ENCODE results near the gene SELENOW. TPM values are rescaled to one million over a fixed set of nuclear protein-coding genes. Genes with fewer than 3 reads are reported as not detected.
"Not testable (repeated sequence)": the region's sequence is repeated elsewhere in the genome, so short reads cannot be mapped to it uniquely, and the experiment has no call there.

The SELENOW gene
- total RNA-seq, 2 experiments from 2014 or later = 71.6 TPM

DNA sequence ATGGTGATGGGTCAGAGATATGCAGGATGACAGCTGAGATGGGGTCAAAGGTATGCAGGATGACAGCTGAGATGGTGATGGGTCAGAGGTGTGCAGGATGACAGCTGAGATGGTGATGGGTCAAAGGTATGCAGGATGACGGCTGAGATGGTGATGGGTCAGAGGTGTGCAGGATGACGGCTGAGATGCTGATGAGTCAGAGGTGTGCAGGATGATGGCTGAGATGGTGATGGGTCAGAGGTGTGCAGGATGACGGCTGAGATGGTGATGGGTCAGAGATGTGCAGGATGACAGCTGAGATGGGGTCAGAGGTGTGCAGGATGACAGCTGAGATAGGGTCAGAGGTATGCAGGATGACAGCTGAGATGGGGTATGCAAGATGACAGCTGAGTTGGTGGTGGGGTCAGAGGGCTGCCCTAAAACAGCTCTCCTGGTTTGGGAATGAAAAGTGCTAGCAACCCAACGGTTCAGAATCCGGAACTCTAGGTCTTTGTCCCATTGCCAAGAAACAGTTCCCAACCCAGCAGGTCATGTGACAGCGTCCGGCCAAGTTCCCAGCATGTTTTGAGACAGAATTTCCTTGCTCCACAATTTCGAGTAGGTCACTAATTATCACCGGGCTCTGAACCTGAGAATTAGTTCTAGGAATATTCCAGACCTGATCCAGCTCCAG lies 3.2 kb downstream of the SELENOW start:
- Mint-ChIP-seq H3K4me1 (ENCODE audit: low read depth) (peaks cover 29% of the 10 kb centered on the region), H3K27me3 (no peaks in the 10 kb centered on the region), H3K4me3 (peak overlapping the region; percentile 30), H3K36me3 (ENCODE audit: low read depth) (peaks cover 50% of the 10 kb centered on the region), H3K27ac (peak overlapping the region; percentile 51), H3K9me3 (no peaks in the 10 kb centered on the region)
- POLR2A ChIA-PET = no interaction called here
- CTCF ChIA-PET = interaction anchor here (0.6 kb wide), 1 partner anchor 758 kb away, joined by 3 read pairs; no protein-coding TSS in a partner anchor
- Histone ChIP-seq H3K4me1 (ENCODE audit: insufficient read depth, low read length) (peaks cover 34% of the 10 kb centered on the region), H3K4me3 (ENCODE audit: low read length) (no peak overlapping the region), H3K27me3 (ENCODE audit: control insufficient read depth in 1 of 2, insufficient read depth in 2 of 2, low read length in 2 of 2) (no peaks in the 10 kb centered on the region), H3K9me3 (ENCODE audit: control insufficient read depth in 1 of 2, insufficient read depth in 1 of 2, low read length in 2 of 2) (no peaks in the 10 kb centered on the region), H3K36me3 (ENCODE audit: insufficient read depth, low read length) (peaks cover 25% of the 10 kb centered on the region), H3K27ac (ENCODE audit: low read depth in 1 of 2, low read length in 2 of 2) (no peak overlapping the region)
- ATAC-seq (ENCODE audit: poor library complexity) (no peak), DNase-seq (no peak)
- intact Hi-C loops (cut with DNase I, micrococcal nuclease) = no loop called here
- TF ChIP-seq, protein P1, sequence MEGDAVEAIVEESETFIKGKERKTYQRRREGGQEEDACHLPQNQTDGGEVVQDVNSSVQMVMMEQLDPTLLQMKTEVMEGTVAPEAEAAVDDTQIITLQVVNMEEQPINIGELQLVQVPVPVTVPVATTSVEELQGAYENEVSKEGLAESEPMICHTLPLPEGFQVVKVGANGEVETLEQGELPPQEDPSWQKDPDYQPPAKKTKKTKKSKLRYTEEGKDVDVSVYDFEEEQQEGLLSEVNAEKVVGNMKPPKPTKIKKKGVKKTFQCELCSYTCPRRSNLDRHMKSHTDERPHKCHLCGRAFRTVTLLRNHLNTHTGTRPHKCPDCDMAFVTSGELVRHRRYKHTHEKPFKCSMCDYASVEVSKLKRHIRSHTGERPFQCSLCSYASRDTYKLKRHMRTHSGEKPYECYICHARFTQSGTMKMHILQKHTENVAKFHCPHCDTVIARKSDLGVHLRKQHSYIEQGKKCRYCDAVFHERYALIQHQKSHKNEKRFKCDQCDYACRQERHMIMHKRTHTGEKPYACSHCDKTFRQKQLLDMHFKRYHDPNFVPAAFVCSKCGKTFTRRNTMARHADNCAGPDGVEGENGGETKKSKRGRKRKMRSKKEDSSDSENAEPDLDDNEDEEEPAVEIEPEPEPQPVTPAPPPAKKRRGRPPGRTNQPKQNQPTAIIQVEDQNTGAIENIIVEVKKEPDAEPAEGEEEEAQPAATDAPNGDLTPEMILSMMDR (IDR thresholded peaks at IDR 0.05) = no peak

DNA sequence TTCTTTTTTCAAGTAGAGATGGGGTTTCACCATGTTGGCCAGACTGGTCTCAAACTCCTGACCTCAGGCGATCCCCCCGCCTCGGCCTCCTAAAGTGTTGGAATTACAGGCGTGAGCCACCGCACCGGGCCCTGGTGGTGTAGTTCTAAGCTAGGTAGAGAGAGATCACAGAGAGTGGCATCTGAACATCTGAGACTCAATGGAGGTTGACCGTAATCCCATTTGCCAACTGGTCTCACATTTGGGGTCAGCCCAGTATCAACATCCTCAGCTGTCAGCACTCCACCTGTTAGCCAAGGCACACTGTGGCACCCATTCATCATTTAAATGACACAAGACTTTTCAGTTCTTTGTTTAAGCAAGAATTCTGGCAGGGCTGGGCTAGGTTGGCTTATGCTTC lies 8.1 kb downstream of the SELENOW start:
- TF ChIP-seq, protein P1 (IDR thresholded peaks at IDR 0.05) = no peak
- no peak overlapping the region for H3K4me3 ChIP-seq (ENCODE audit: low read length)
- ChIA-PET CTCF (no interaction called here), POLR2A (no interaction called here)
- intact Hi-C loops (cut with DNase I, micrococcal nuclease) = no loop called here
- H3K27ac ChIP-seq (ENCODE audit: low read depth in 1 of 2, low read length in 2 of 2) = no peak overlapping the region
- peaks cover 9% of the 10 kb centered on the region for H3K4me1 Mint-ChIP-seq (ENCODE audit: low read depth)
- no peaks in the 10 kb centered on the region for H3K27me3 ChIP-seq (ENCODE audit: control insufficient read depth in 1 of 2, insufficient read depth in 2 of 2, low read length in 2 of 2)
- no peaks in the 10 kb centered on the region for H3K9me3 Mint-ChIP-seq
- H3K4me1 ChIP-seq (ENCODE audit: insufficient read depth, low read length) = peaks cover 8% of the 10 kb centered on the region
- no peak for ATAC-seq (ENCODE audit: poor library complexity)
- H3K4me3 Mint-ChIP-seq = no peak overlapping the region
- no peak for DNase-seq
- H3K36me3 Mint-ChIP-seq (ENCODE audit: low read depth) = peaks cover 37% of the 10 kb centered on the region
- peaks cover 20% of the 10 kb centered on the region for H3K36me3 ChIP-seq (ENCODE audit: insufficient read depth, low read length)
- H3K27me3 Mint-ChIP-seq = no peaks in the 10 kb centered on the region
- H3K9me3 ChIP-seq (ENCODE audit: control insufficient read depth in 1 of 2, insufficient read depth in 1 of 2, low read length in 2 of 2) = no peaks in the 10 kb centered on the region
- no peak overlapping the region for H3K27ac Mint-ChIP-seq

DNA sequence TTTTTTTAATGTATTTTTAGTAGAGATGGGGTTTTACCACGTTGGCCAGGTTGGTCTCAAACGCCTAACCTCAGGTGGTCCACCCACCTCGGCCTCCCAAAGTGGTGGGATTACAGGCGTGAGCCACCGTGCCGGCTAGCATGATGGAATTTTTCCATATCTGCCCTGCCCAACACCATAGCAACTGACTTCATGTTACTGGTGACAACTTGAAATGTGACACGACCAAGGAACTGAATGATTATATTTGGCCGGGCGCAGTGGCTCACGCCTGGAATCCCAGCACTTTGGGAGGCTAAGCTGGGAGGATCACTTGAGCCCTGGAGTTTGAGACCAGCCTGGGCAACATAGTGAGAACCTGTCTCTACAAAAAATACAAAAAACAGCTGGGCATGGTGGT lies 8.8 kb downstream of the SELENOW start:
- H3K4me3 ChIP-seq (ENCODE audit: low read length); H3K27me3 Mint-ChIP-seq; CTCF ChIA-PET; ATAC-seq (ENCODE audit: poor library complexity); H3K9me3 Mint-ChIP-seq; H3K4me3 Mint-ChIP-seq; H3K9me3 ChIP-seq (ENCODE audit: control insufficient read depth in 1 of 2, insufficient read depth in 1 of 2, low read length in 2 of 2); DNase-seq; H3K27ac Mint-ChIP-seq; H3K4me1 ChIP-seq (ENCODE audit: insufficient read depth, low read length); H3K4me1 Mint-ChIP-seq (ENCODE audit: low read depth); POLR2A ChIA-PET; intact Hi-C loops (cut with DNase I, micrococcal nuclease); H3K27ac ChIP-seq (ENCODE audit: low read depth in 1 of 2, low read length in 2 of 2); H3K27me3 ChIP-seq (ENCODE audit: control insufficient read depth in 1 of 2, insufficient read depth in 2 of 2, low read length in 2 of 2): not testable (repeated sequence)
- peaks cover 17% of the 10 kb centered on the region for H3K36me3 ChIP-seq (ENCODE audit: insufficient read depth, low read length)
- peaks cover 29% of the 10 kb centered on the region for H3K36me3 Mint-ChIP-seq (ENCODE audit: low read depth)

DNA sequence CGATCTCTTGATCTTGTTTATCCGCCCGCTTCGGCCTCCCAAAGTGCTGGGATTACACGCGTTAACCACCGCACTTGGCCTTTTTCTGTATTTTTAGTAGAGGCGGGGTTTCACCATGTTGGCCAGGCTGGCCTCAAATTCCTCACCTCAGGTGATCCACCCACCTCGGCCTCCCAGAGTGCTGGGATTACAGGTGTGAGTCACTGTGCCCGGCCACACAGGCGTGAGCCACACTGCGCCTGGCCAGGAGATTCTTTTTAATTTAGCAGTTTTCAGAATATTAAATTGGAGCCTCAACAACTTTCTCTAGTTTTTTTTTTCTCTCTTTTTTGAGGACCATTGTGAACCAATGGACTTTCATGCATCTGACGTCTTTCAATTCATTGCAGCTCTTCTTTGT lies 11.3 kb downstream of the SELENOW start:
- not testable (repeated sequence) for ATAC-seq (ENCODE audit: poor library complexity); H3K27ac Mint-ChIP-seq
- intact Hi-C loops (cut with DNase I, micrococcal nuclease) = loop anchor here (1.0 to 2.0 kb wide), 2 partner anchors 77 kb away; partner anchors contain the start of gene EHD2 (in 2 of the 2)

More for the DNA sequence above, 11.3 kb downstream of the SELENOW start:
- H3K4me3 ChIP-seq (ENCODE audit: low read length); H3K27ac ChIP-seq (ENCODE audit: low read depth in 1 of 2, low read length in 2 of 2); H3K36me3 Mint-ChIP-seq (ENCODE audit: low read depth); H3K4me1 Mint-ChIP-seq (ENCODE audit: low read depth); H3K27me3 ChIP-seq (ENCODE audit: control insufficient read depth in 1 of 2, insufficient read depth in 2 of 2, low read length in 2 of 2); H3K4me1 ChIP-seq (ENCODE audit: insufficient read depth, low read length); H3K4me3 Mint-ChIP-seq; H3K9me3 Mint-ChIP-seq; POLR2A ChIA-PET; DNase-seq; H3K9me3 ChIP-seq (ENCODE audit: control insufficient read depth in 1 of 2, insufficient read depth in 1 of 2, low read length in 2 of 2); H3K27me3 Mint-ChIP-seq; H3K36me3 ChIP-seq (ENCODE audit: insufficient read depth, low read length): not testable (repeated sequence)
- CTCF ChIA-PET = interaction anchor here (0.6 to 1.3 kb wide), 4 partner anchors 11 to 493 kb away, joined by 3 to 4 read pairs (median 4); partner anchors contain the start of gene SELENOW
